ENCODE data around the gene RPL3. TPM values are rescaled to one million over a fixed set of nuclear protein-coding genes. Genes with fewer than 3 reads are reported as not detected.

The RPL3 gene
- total and polyA plus RNA-seq, 2 donors (not counting 1 experiment from before 2014, with no cell fraction given), result 2,627 to 2,862 TPM

- no peak overlapping the region for H3K4me2 ChIP-seq (ENCODE audit: extremely low read depth, insufficient read depth, low read length)
- no peak overlapping the region for H3K9ac ChIP-seq (ENCODE audit: insufficient read depth, low read length)
- H3K79me2 ChIP-seq (ENCODE audit: control insufficient read depth, insufficient read depth, low read length), result no peaks in the 10 kb centered on the region
- no peaks in the 10 kb centered on the region for H3K36me3 ChIP-seq (ENCODE audit: control insufficient read depth, insufficient read depth, low read length)
- no peak overlapping the region for H2AFZ ChIP-seq (ENCODE audit: low read length)
- no peak overlapping the region for H3K27ac ChIP-seq (ENCODE audit: insufficient read depth, low read length)
- H3K4me3 ChIP-seq (replicated peaks in 1 of 4; ENCODE audit: control extremely low read depth in 1 of 4, insufficient read depth in 1 of 4, low read depth in 3 of 4, low read length in 4 of 4), result no peak overlapping the region
- DNase-seq (ENCODE audit: low read depth in 2 of 2), result peak in 1 of 2 donors; percentile 49
- no peaks in the 10 kb centered on the region for H3K4me1 ChIP-seq (ENCODE audit: control insufficient read depth, extremely low read depth, insufficient read depth, low read length)
- H4K20me1 ChIP-seq (ENCODE audit: control insufficient read depth, extremely low read depth, insufficient read depth, low read length), result no peaks in the 10 kb centered on the region
- no peaks in the 10 kb centered on the region for H3K9me3 ChIP-seq (ENCODE audit: control insufficient read depth, insufficient read depth, low read depth, low read length)
- H3K27me3 ChIP-seq (ENCODE audit: control insufficient read depth, insufficient read depth, low read length), result no peaks in the 10 kb centered on the region
- TF ChIP-seq CTCF (conservative IDR thresholded peaks at IDR 0.05 in 1 of 2, IDR thresholded peaks at IDR 0.05 in 1 of 2; ENCODE audit: low read depth in 1 of 2, low read length in 2 of 2) (no peak), EZH2 (IDR thresholded peaks at IDR 0.05; ENCODE audit: low read length, missing control alignments) (no peak)
Observed at GRCh38 chr22:39287076-39287725, 32.2 kb downstream of the RPL3 start.

GRCh38 chr22:39284983-39285382 lies 34.4 kb downstream of the RPL3 start:
- no peak for DNase-seq (ENCODE audit: low read depth in 2 of 2)
- Histone ChIP-seq H2AFZ (ENCODE audit: low read length) (no peak overlapping the region), H3K79me2 (ENCODE audit: control insufficient read depth, insufficient read depth, low read length) (no peaks in the 10 kb centered on the region), H3K4me3 (replicated peaks in 1 of 4; ENCODE audit: control extremely low read depth in 1 of 4, insufficient read depth in 1 of 4, low read depth in 3 of 4, low read length in 4 of 4) (no peak overlapping the region), H3K36me3 (ENCODE audit: control insufficient read depth, insufficient read depth, low read length) (no peaks in the 10 kb centered on the region), H3K9ac (ENCODE audit: insufficient read depth, low read length) (no peak overlapping the region), H4K20me1 (ENCODE audit: control insufficient read depth, extremely low read depth, insufficient read depth, low read length) (no peaks in the 10 kb centered on the region), H3K4me1 (ENCODE audit: control insufficient read depth, extremely low read depth, insufficient read depth, low read length) (no peaks in the 10 kb centered on the region), H3K9me3 (ENCODE audit: control insufficient read depth, insufficient read depth, low read depth, low read length) (no peaks in the 10 kb centered on the region), H3K4me2 (ENCODE audit: extremely low read depth, insufficient read depth, low read length) (no peak overlapping the region), H3K27ac (ENCODE audit: insufficient read depth, low read length) (no peak overlapping the region), H3K27me3 (ENCODE audit: control insufficient read depth, insufficient read depth, low read length) (no peaks in the 10 kb centered on the region)
- TF ChIP-seq EZH2 (IDR thresholded peaks at IDR 0.05; ENCODE audit: low read length, missing control alignments) (no peak), CTCF (conservative IDR thresholded peaks at IDR 0.05 in 1 of 2, IDR thresholded peaks at IDR 0.05 in 1 of 2; ENCODE audit: low read depth in 1 of 2, low read length in 2 of 2) (no peak)

- no peaks in the 10 kb centered on the region for H4K20me1 ChIP-seq (ENCODE audit: control insufficient read depth, extremely low read depth, insufficient read depth, low read length)
- no peak overlapping the region for H3K4me3 ChIP-seq (replicated peaks in 1 of 4; ENCODE audit: control extremely low read depth in 1 of 4, insufficient read depth in 1 of 4, low read depth in 3 of 4, low read length in 4 of 4)
- no peak overlapping the region for H3K27ac ChIP-seq (ENCODE audit: insufficient read depth, low read length)
- no peak overlapping the region for H3K4me2 ChIP-seq (ENCODE audit: extremely low read depth, insufficient read depth, low read length)
- H3K4me1 ChIP-seq (ENCODE audit: control insufficient read depth, extremely low read depth, insufficient read depth, low read length), result no peaks in the 10 kb centered on the region
- no peaks in the 10 kb centered on the region for H3K9me3 ChIP-seq (ENCODE audit: control insufficient read depth, insufficient read depth, low read depth, low read length)
- no peak overlapping the region for H3K9ac ChIP-seq (ENCODE audit: insufficient read depth, low read length)
- no peaks in the 10 kb centered on the region for H3K79me2 ChIP-seq (ENCODE audit: control insufficient read depth, insufficient read depth, low read length)
- no peak for DNase-seq (ENCODE audit: low read depth in 2 of 2)
- no peaks in the 10 kb centered on the region for H3K36me3 ChIP-seq (ENCODE audit: control insufficient read depth, insufficient read depth, low read length)
- H2AFZ ChIP-seq (ENCODE audit: low read length), result no peak overlapping the region
- TF ChIP-seq CTCF (conservative IDR thresholded peaks at IDR 0.05 in 1 of 2, IDR thresholded peaks at IDR 0.05 in 1 of 2; ENCODE audit: low read depth in 1 of 2, low read length in 2 of 2) (no peak), EZH2 (IDR thresholded peaks at IDR 0.05; ENCODE audit: low read length, missing control alignments) (no peak)
- H3K27me3 ChIP-seq (ENCODE audit: control insufficient read depth, insufficient read depth, low read length), result no peaks in the 10 kb centered on the region
Observed at GRCh38 chr22:39284142-39284980, 35.1 kb downstream of the RPL3 start.

Data from fibroblast of lung (primary cell).